VCaP (cell line): ENCODE data around the gene TMPRSS15.
A peak's percentile ranks its signal among the peaks of the same experiment; 100 is the strongest.
"Not testable (repeated sequence)": the region's sequence is repeated elsewhere in the genome, so short reads cannot be mapped to it uniquely, and the experiment has no call there.

Experiments
- H3K27ac ChIP-seq: fragments of 450-650 bp; 2 replicates; pipeline ENCODE4 v1.5.1; 2017
- CTCF ChIP-seq: fragments of 450-650 bp; conservative IDR thresholded peaks from 2 replicates; pipeline ENCODE4 v1.5.1; 2017; ENCODE audit warnings: mild to moderate bottlenecking, moderate library complexity

The TMPRSS15 gene

GRCh38 chr21:18417141-18417790, 13.7 kb upstream of the TMPRSS15 start:
- no peak for TF ChIP-seq CTCF
- no peak overlapping the region for H3K27ac ChIP-seq

GRCh38 chr21:18411565-18411964, 8.0 kb upstream of the TMPRSS15 start:
- no peak overlapping the region for H3K27ac ChIP-seq
- TF ChIP-seq CTCF = no peak

GRCh38 chr21:18409579-18409978, 6.0 kb upstream of the TMPRSS15 start:
- no peak overlapping the region for H3K27ac ChIP-seq
- TF ChIP-seq CTCF = no peak

GRCh38 chr21:18398843-18399242, 4.7 kb downstream of the TMPRSS15 start:
- no peak for TF ChIP-seq CTCF
- H3K27ac ChIP-seq = no peak overlapping the region

- TF ChIP-seq CTCF = peak; percentile 32
- H3K27ac ChIP-seq = no peak overlapping the region
Measured at GRCh38 chr21:18387994-18388393, 15.6 kb downstream of the TMPRSS15 start.

GRCh38 chr21:18384771-18385170, 18.8 kb downstream of the TMPRSS15 start:
- peak; percentile 96 for TF ChIP-seq CTCF

GRCh38 chr21:18382934-18383619, 20.5 kb downstream of the TMPRSS15 start:
- H3K27ac ChIP-seq = not testable (repeated sequence)

More at GRCh38 chr21:18384771-18385170, 18.8 kb downstream of the TMPRSS15 start:
- no peak overlapping the region for H3K27ac ChIP-seq

GRCh38 chr21:18382141-18382540, 21.4 kb downstream of the TMPRSS15 start:
- H3K27ac ChIP-seq = no peak overlapping the region
- no peak for TF ChIP-seq CTCF
